Left ventricle myocardium inferior (tissue), 1 donor: Measurements from ENCODE around the gene SBK2. TPM values are rescaled to one million over a fixed set of nuclear protein-coding genes. Genes with fewer than 3 reads are reported as not detected.

Experiments used
- DNase-seq: peaks from one replicate; pipeline ENCODE4 v3.0.0-alpha.2; 2020
- H3K27ac ChIP-seq: fragments of 200-600 bp; replicated peaks from 2 replicates; pipeline ENCODE4 v1.8.0; 2021
- H3K27me3 ChIP-seq: fragments of 200-600 bp; 2 replicates; pipeline ENCODE4 v1.8.0; 2021; ENCODE audit warnings: low read depth
- H3K36me3 ChIP-seq: fragments of 200-600 bp; 2 replicates; pipeline ENCODE4 v1.8.0; 2021
- H3K4me1 ChIP-seq: fragments of 200-600 bp; 2 replicates; pipeline ENCODE4 v1.8.0; 2021
- H3K4me3 ChIP-seq: fragments of 200-600 bp; 2 replicates; pipeline ENCODE4 v1.8.0; 2021; ENCODE audit warnings: mild to moderate bottlenecking, moderate library complexity
- H3K9me3 ChIP-seq: fragments of 200-600 bp; replicated peaks from 2 replicates; pipeline ENCODE4 v1.8.0; 2021
- intact Hi-C: fragments of 100-400 bp; cut with micrococcal nuclease; formaldehyde crosslinking; loops from one replicate; pipeline ENCODE4 v1.11.0; 2022
- total RNA-seq: library from RNA; stranded (reverse); fragmentation: NEBNext Ultra II Directional; extraction: Animal tissue kit (Norgen Biotek cat#: 25700); gene quantifications from one replicate; pipeline ENCODE4 v1.2.1, GENCODE V29; 2021
- TF ChIP-seq, protein P1 (sequence below): fragments of 200-600 bp; IDR thresholded peaks from 2 replicates; pipeline ENCODE4 v1.8.0; 2021; ENCODE audit warnings: antibody characterized with exemption, mild to moderate bottlenecking, borderline replicate concordance
- donor health status: DM: no; HTN: yes; CAD: no; lungs with severe emphysema.

Gene SBK2
- total RNA-seq, 1 donor from 2014 or later: 6.5 TPM

GRCh38 chr19:55481794-55482155 lies 55.2 kb downstream of the SBK2 start:
- H3K27me3 ChIP-seq: no peaks in the 10 kb centered on the region
- no peak for DNase-seq
- H3K9me3 ChIP-seq: no peaks in the 10 kb centered on the region
- H3K27ac ChIP-seq: no peak overlapping the region
- intact Hi-C loops: no loop called here
- H3K4me3 ChIP-seq: no peak overlapping the region
- peaks cover 66% of the 10 kb centered on the region for H3K4me1 ChIP-seq
- TF ChIP-seq, protein P1, sequence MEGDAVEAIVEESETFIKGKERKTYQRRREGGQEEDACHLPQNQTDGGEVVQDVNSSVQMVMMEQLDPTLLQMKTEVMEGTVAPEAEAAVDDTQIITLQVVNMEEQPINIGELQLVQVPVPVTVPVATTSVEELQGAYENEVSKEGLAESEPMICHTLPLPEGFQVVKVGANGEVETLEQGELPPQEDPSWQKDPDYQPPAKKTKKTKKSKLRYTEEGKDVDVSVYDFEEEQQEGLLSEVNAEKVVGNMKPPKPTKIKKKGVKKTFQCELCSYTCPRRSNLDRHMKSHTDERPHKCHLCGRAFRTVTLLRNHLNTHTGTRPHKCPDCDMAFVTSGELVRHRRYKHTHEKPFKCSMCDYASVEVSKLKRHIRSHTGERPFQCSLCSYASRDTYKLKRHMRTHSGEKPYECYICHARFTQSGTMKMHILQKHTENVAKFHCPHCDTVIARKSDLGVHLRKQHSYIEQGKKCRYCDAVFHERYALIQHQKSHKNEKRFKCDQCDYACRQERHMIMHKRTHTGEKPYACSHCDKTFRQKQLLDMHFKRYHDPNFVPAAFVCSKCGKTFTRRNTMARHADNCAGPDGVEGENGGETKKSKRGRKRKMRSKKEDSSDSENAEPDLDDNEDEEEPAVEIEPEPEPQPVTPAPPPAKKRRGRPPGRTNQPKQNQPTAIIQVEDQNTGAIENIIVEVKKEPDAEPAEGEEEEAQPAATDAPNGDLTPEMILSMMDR: no peak
- H3K36me3 ChIP-seq: peaks cover 25% of the 10 kb centered on the region

GRCh38 chr19:55481148-55481793 lies 55.7 kb downstream of the SBK2 start:
- TF ChIP-seq, protein P1: no peak
- no peak overlapping the region for H3K27ac ChIP-seq
- intact Hi-C loops: no loop called here
- no peaks in the 10 kb centered on the region for H3K9me3 ChIP-seq
- H3K27me3 ChIP-seq: no peaks in the 10 kb centered on the region
- no peak overlapping the region for H3K4me3 ChIP-seq
- H3K4me1 ChIP-seq: peaks cover 61% of the 10 kb centered on the region
- no peak for DNase-seq
- H3K36me3 ChIP-seq: peaks cover 25% of the 10 kb centered on the region

DNA sequence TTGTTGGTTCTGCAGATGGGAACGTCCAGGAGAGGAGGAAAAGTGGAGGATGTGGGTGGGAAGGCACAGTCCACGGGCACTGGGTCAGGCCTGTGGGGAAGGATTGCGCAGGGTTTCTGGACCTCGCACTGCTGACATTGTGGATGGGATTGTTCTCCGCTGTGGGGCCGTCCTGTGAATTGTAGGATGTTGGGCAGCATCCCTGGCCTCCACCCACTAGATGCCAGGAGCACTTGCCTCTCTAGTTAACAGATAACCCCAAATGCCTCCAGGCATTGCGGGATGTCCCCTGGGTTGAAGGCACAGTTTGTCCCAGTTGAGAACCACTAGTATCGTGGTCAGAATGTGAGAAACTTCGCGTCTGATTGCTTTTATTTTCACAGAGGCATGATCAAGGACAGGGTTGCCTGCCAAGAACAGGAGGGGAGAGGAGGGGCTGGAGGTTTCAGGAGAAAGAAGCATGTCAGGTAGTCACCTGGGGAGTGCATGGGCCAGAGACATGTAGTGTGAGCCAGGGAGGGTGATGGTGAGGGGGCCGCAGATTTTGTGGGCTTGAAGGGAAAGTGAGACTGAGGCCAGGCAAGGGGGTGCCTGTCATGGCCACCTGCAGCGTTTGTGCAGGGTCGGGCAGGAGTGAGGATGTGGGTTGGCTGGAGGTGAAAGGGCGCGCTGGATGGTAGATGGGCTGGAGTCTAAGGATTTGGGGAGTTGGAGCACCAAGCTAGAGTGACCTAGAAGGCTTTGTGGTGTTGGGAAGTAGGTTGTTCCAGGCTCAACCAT lies 57.3 kb downstream of the SBK2 start:
- peaks cover 51% of the 10 kb centered on the region for H3K4me1 ChIP-seq
- no peak overlapping the region for H3K4me3 ChIP-seq
- no peak for DNase-seq
- intact Hi-C loops: no loop called here
- TF ChIP-seq, protein P1: no peak
- peaks cover 25% of the 10 kb centered on the region for H3K36me3 ChIP-seq
- no peaks in the 10 kb centered on the region for H3K27me3 ChIP-seq
- no peak overlapping the region for H3K27ac ChIP-seq
- H3K9me3 ChIP-seq: no peaks in the 10 kb centered on the region

- Histone ChIP-seq H3K4me3 (no peak overlapping the region), H3K27me3 (no peaks in the 10 kb centered on the region), H3K27ac (no peak overlapping the region), H3K36me3 (peaks cover 25% of the 10 kb centered on the region), H3K9me3 (no peaks in the 10 kb centered on the region), H3K4me1 (peaks cover 45% of the 10 kb centered on the region)
- DNase-seq: no peak
- intact Hi-C loops: no loop called here
- TF ChIP-seq, protein P1: no peak
Measured at GRCh38 chr19:55479045-55479444, 57.9 kb downstream of the SBK2 start.

Other genes with a start within 250 kb of the SBK2 start
- gene TMEM150B, start 211.8 kb downstream of the SBK2 start, total RNA-seq: 2.0 TPM
- 5.1 TPM for gene KMT5C, start 197.3 kb downstream of the SBK2 start, total RNA-seq
- gene COX6B2, start 182.4 kb downstream of the SBK2 start, total RNA-seq: not detected
- not detected for gene GARIN5B, start 173.9 kb downstream of the SBK2 start, total RNA-seq
- not detected for gene IL11, start 166.7 kb downstream of the SBK2 start, total RNA-seq
- not detected for gene TMEM190, start 160.3 kb downstream of the SBK2 start, total RNA-seq
- gene TMEM238, start 152.8 kb downstream of the SBK2 start, total RNA-seq: 0.69 TPM
- 559 TPM for gene RPL28, start 151.2 kb downstream of the SBK2 start, total RNA-seq
- gene UBE2S, start 129.3 kb downstream of the SBK2 start, total RNA-seq: 33.2 TPM
- gene SHISA7, start 93.8 kb downstream of the SBK2 start, total RNA-seq: not detected
- 52.6 TPM for gene ISOC2, start 75.5 kb downstream of the SBK2 start, total RNA-seq
- gene C19orf85, start 72.4 kb downstream of the SBK2 start, total RNA-seq: not detected
- gene ZNF628, start 60.5 kb downstream of the SBK2 start, total RNA-seq: 5.4 TPM
- 5.2 TPM for gene NAT14, start 51.9 kb downstream of the SBK2 start, total RNA-seq
- gene SSC5D, start 48.7 kb downstream of the SBK2 start, total RNA-seq: 3.7 TPM
- gene SBK3, start 8.4 kb upstream of the SBK2 start, total RNA-seq: 21.1 TPM
- 11.5 TPM for gene ZNF579, start 43.7 kb upstream of the SBK2 start, total RNA-seq
- gene FIZ1, start 62.4 kb upstream of the SBK2 start, total RNA-seq: 16.0 TPM
- 15.6 TPM for gene ZNF524, start 63.2 kb upstream of the SBK2 start, total RNA-seq
- 17.0 TPM for gene ZNF865, start 68.5 kb upstream of the SBK2 start, total RNA-seq
- gene ZNF784, start 87.4 kb upstream of the SBK2 start, total RNA-seq: 13.2 TPM
- 11.8 TPM for gene ZNF580, start 103.9 kb upstream of the SBK2 start, total RNA-seq
- gene ZNF581, start 106.5 kb upstream of the SBK2 start, total RNA-seq: 7.1 TPM
- gene CCDC106, start 111.1 kb upstream of the SBK2 start, total RNA-seq: 14.6 TPM
- gene U2AF2, start 117.9 kb upstream of the SBK2 start, total RNA-seq: 74.0 TPM
- 205 TPM for gene EPN1, start 138.1 kb upstream of the SBK2 start, total RNA-seq
- gene NLRP9, start 201.3 kb upstream of the SBK2 start, total RNA-seq: not detected
- not detected for gene RFPL4A, start 222.0 kb upstream of the SBK2 start, total RNA-seq
- not detected for gene RFPL4AL1, start 232.0 kb upstream of the SBK2 start, total RNA-seq